Thoracic aorta (tissue), 2 donors: ENCODE measurements around the gene IFNAR2. TPM values are rescaled to one million over a fixed set of nuclear protein-coding genes. Genes with fewer than 3 reads are reported as not detected.

ENCODE experiments used
- ATAC-seq: fragments of 150-250 bp; one replicate; pipeline ENCODE4 v1.8.0; 2017; ENCODE audit warnings: low read depth; ENCODE audit not compliant: insufficient number of reproducible peaks, low FRiP score
- DNase-seq: peaks from one replicate; pipeline ENCODE4 v3.0.0-alpha.2; 2020; ENCODE audit warnings: low spot score
- H3K27ac ChIP-seq, 2 donors: fragments of 200-600 bp; sonication (generic); 1 replicate in 1 of 2; 2 replicates in 1 of 2; pipeline ENCODE4 v1.5.1; 2016; ENCODE audit warnings: mild to moderate bottlenecking in 2 of 2, moderate library complexity in 2 of 2
- H3K27me3 ChIP-seq: fragments of 200-600 bp; sonication (generic); replicated peaks from 2 replicates; pipeline ENCODE4 v1.6.0; 2016; ENCODE audit warnings: mild to moderate bottlenecking; ENCODE audit not compliant: insufficient read depth
- H3K36me3 ChIP-seq: fragments of 200-600 bp; sonication (generic); one replicate; pipeline ENCODE4 v1.5.1; 2016
- H3K4me1 ChIP-seq, 2 donors: fragments of 200-600 bp; sonication (generic); 1 replicate in 1 of 2; 2 replicates in 1 of 2; pipeline versions ENCODE4 v1.5.1 to v1.6.0; 2016; ENCODE audit warnings: low read depth in 2 of 2, mild to moderate bottlenecking in 1 of 2; ENCODE audit not compliant: control insufficient read depth in 1 of 2
- H3K4me3 ChIP-seq: fragments of 200-600 bp; sonication (generic); 2 replicates; pipeline ENCODE4 v1.5.1; 2016; ENCODE audit warnings: mild to moderate bottlenecking
- H3K9me3 ChIP-seq: fragments of 200-600 bp; sonication (generic); 2 replicates; pipeline ENCODE4 v1.5.1; 2016
- total RNA-seq, 2 donors: library from RNA; depleted of rRNA; stranded (reverse); fragments of >200 nt; gene quantifications; one replicate each; pipeline versions ENCODE4 v1.1.0 to v1.2.3, GENCODE V29; 2016
- TF ChIP-seq, protein P1 (sequence below): fragments of 200-600 bp; sonication (generic); IDR thresholded peaks from one replicate; pipeline ENCODE4 v1.5.1; 2019; ENCODE audit warnings: antibody characterized with exemption

Gene IFNAR2
- total RNA-seq, 2 donors from 2014 or later, result 15.2 to 36.1 TPM

DNA sequence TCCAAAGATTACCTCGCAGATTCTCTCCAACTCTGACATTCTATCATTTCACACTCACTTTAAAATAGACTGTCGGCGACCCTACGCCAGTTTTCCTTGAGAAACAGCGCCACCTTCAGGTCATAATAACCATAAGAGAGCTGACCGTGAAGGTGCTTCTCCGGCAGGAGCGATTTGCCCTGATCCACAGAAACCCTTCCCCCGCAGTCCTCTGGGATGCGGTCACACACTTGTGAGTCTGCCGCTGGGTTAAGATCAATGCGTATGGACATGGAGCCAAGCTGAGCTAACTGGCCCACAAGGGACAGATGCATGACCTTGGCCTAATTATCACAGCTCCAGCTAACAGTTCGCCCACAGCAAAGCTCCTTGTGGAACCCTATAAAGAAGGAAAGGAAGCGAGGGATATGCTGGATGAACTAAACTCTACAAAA is 32.8 kb upstream of the IFNAR2 start:
- Histone ChIP-seq H3K36me3 (no peaks in the 10 kb centered on the region), H3K9me3 (no peaks in the 10 kb centered on the region), H3K4me1 (peaks cover 0 to 4% of the 10 kb centered on the region in 2 donors), H3K27ac (no peak overlapping the region), H3K4me3 (peak overlapping the region; percentile 8), H3K27me3 (no peaks in the 10 kb centered on the region)
- ATAC-seq, result no peak
- DNase-seq, result no peak
- TF ChIP-seq, protein P1, sequence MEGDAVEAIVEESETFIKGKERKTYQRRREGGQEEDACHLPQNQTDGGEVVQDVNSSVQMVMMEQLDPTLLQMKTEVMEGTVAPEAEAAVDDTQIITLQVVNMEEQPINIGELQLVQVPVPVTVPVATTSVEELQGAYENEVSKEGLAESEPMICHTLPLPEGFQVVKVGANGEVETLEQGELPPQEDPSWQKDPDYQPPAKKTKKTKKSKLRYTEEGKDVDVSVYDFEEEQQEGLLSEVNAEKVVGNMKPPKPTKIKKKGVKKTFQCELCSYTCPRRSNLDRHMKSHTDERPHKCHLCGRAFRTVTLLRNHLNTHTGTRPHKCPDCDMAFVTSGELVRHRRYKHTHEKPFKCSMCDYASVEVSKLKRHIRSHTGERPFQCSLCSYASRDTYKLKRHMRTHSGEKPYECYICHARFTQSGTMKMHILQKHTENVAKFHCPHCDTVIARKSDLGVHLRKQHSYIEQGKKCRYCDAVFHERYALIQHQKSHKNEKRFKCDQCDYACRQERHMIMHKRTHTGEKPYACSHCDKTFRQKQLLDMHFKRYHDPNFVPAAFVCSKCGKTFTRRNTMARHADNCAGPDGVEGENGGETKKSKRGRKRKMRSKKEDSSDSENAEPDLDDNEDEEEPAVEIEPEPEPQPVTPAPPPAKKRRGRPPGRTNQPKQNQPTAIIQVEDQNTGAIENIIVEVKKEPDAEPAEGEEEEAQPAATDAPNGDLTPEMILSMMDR, result peak; percentile 79

DNA sequence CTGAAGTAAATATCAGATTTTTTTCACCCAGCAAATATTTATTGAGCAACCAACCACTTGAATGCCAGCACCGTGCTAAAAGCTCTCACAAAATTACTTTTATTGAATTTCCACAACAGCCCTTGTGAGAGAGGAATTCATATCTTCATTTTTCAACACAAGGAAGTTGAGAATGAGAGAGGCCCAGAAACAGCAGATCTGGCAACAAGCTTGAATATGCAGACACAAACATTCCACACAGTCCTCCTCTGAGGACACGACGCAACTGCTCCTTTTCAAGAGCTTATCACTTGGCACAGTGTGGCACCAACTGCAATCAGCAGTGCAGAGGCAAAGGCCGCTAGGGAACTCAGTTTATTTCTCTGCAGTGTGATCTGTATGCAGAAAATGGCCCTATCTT is 32.2 kb upstream of the IFNAR2 start:
- Histone ChIP-seq H3K4me3 (no peak overlapping the region), H3K27me3 (no peaks in the 10 kb centered on the region), H3K4me1 (peaks cover 0 to 4% of the 10 kb centered on the region in 2 donors), H3K36me3 (no peaks in the 10 kb centered on the region), H3K9me3 (no peaks in the 10 kb centered on the region), H3K27ac (no peak overlapping the region)
- ATAC-seq (no peak), DNase-seq (no peak)
- TF ChIP-seq, protein P1, result no peak

DNA sequence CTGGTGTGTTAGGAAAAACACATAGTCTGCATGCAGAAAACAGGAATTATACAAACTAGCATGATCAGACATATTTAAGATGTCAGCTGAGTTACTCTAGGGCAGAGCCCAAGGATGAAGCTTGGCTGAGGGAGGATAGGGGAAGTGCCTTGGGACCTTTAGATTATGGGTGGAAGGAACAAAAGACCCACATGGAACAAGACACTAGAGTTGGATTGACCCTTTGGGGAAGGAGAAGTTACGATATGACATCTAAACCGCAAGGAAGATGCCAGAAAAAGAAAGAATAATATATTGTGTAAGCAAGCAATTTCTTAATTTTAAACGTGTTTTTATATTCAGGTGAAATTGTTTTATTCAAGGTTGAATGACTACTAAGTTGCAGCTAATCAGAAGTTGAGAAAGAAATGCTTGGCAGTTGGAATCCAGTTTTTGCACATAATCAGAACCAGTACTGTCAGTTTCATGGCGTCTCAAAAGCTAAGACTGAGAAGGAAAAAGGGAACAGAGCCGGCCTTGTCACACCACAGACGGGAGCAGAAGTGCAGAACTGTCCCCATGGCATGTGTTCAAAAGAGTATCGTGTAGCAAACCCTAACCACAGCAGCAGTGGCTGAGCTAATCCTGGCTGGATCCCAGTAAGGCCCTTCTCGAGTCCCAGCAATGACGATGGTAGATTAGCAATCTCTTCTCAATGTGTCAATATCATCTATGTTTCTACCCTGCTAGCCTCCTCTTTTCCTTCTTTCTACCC is 31.2 kb upstream of the IFNAR2 start:
- Histone ChIP-seq H3K36me3 (no peaks in the 10 kb centered on the region), H3K9me3 (no peaks in the 10 kb centered on the region), H3K27me3 (no peaks in the 10 kb centered on the region), H3K4me1 (peaks cover 3 to 9% of the 10 kb centered on the region in 2 donors), H3K27ac (peak overlapping the region in 1 of 2 donors; percentile 31), H3K4me3 (no peak overlapping the region)
- ATAC-seq, result no peak
- no peak for DNase-seq
- TF ChIP-seq, protein P1, result no peak

DNA sequence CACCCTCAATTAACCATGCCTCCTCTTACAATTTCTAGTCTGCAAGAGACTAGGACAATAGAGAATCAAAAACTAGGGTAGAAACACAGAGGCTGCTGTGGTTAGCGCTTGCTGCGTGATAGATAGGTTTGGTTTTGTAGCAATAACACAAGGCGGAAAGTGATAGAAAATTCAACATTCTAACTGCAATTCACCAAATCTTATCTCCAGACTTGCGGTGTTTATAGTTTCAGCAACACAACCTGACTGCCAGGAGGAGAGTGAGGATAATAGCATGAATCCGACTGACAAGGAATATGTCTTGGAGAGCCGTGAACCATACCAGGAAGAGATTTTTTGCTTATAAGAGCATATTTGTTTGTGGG is 30.7 kb upstream of the IFNAR2 start:
- H3K4me3 ChIP-seq, result no peak overlapping the region
- H3K36me3 ChIP-seq, result no peaks in the 10 kb centered on the region
- no peaks in the 10 kb centered on the region for H3K9me3 ChIP-seq
- peaks cover 6 to 14% of the 10 kb centered on the region in 2 donors for H3K4me1 ChIP-seq
- no peaks in the 10 kb centered on the region for H3K27me3 ChIP-seq
- no peak for ATAC-seq
- H3K27ac ChIP-seq, result peak overlapping the region in 1 of 2 donors; percentile 31
- TF ChIP-seq, protein P1, result no peak
- no peak for DNase-seq

DNA sequence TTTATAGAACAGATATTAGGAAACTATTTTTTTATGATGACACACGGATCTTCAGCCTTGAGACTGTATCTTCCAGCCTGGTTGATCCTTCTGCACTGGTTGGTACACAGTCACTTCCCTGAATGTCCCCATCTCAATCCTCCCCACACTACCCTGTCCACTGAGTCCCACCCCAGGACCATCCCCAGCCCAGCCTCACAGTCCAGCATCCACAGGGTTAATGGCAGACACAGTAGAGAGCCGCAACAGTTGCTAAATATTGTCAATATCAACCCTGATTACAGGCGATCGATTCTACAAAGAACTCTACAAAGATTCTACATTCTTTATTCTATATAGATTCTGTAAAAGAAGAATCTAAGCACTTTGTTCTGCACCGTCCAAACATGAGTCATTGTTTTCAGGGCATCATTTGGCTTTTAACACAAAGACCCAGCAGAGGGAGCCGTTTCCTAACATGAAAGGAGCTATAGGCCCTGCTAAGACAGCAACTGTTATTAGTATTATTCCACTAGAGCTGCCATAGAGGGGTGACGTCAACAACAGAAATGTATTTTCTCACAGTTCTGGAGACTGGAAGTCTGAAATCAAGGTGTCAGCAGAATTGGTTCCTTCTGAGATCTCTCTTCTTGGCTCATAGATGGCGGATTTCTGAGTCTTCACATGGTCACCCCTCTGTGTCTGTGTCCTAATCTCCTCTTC is 30.1 kb upstream of the IFNAR2 start:
- TF ChIP-seq, protein P1, result peak; percentile 63
- no peaks in the 10 kb centered on the region for H3K27me3 ChIP-seq
- DNase-seq (peak; percentile 74), ATAC-seq (peak; percentile 95)
- no peaks in the 10 kb centered on the region for H3K9me3 ChIP-seq
- H3K4me1 ChIP-seq, result peaks cover 7 to 16% of the 10 kb centered on the region in 2 donors
- no peak overlapping the region for H3K4me3 ChIP-seq
- no peaks in the 10 kb centered on the region for H3K36me3 ChIP-seq
- H3K27ac ChIP-seq, result no peak overlapping the region
